T-helper 17 cell (primary cell): ENCODE measurements around the gene CD2BP2. TPM values are rescaled to one million over a fixed set of nuclear protein-coding genes. Genes with fewer than 3 reads are reported as not detected.
A peak's percentile ranks its signal among the peaks of the same experiment; 100 is the strongest.

Source experiments
- ATAC-seq: fragments of 150-1000 bp; cut with Tn5 transposase; 2 replicates; pipeline ENCODE4 v1.10.0; 2021; ENCODE audit warnings: mild to moderate bottlenecking, moderate library complexity
- DNase-seq, 3 donors: peaks; one replicate each; pipeline versions ENCODE4 v3.0.0 to v3.0.0-alpha.2; 2020 to 2021
- H3K9me3 ChIP-seq: one replicate; pipeline ENCODE4 v1.7.0; 2013; ENCODE audit warnings: low read length, mild to moderate bottlenecking; ENCODE audit not compliant: control insufficient read depth, poor library complexity, severe bottlenecking
- H3K27ac Mint-ChIP-seq: one replicate; pipeline ENCODE4 v1.8.0; 2022; ENCODE audit warnings: mild to moderate bottlenecking, moderate library complexity, mixed read lengths
- H3K27me3 Mint-ChIP-seq: one replicate; pipeline ENCODE4 v1.8.0; 2022; ENCODE audit warnings: mixed read lengths
- H3K36me3 Mint-ChIP-seq: one replicate; pipeline ENCODE4 v1.8.0; 2022; ENCODE audit warnings: low read depth, mixed read lengths
- H3K4me1 Mint-ChIP-seq: one replicate; pipeline ENCODE4 v1.8.0; 2022; ENCODE audit warnings: mild to moderate bottlenecking, mixed read lengths
- H3K4me3 Mint-ChIP-seq: one replicate; pipeline ENCODE4 v1.8.0; 2022; ENCODE audit warnings: mild to moderate bottlenecking, moderate library complexity, mixed read lengths
- total RNA-seq, 4 donors: library from RNA in 2 of 4; stranded (reverse) in 2 of 4; gene quantifications; one replicate each; pipeline ENCODE4 v1.2.3 and lab custom pipeline; 2022 to 2026

The CD2BP2 gene
- total RNA-seq, 2 donors from 2014 or later, result 35.5 to 44.8 TPM

DNA sequence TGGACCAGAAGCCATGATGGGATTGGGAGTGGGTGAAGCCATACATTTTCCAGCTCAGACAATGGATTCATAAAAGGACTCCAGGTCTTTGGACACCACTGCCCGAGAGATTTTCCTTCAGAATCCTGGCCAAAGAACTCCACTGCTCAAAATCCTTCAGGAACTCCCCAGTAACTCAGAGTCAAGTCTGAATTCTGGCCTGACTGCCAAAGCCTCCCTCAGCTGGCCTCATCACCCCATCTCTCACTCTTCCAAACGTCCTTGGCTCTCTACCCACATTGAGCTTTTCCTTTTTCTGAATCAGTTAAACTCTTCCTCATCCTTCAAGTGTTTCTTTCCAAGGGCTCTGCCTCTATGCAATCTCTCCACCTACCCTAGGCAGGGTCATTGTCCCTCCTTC, 28.4 kb upstream of the CD2BP2 start:
- peak overlapping the region; percentile 99 for H3K27ac Mint-ChIP-seq
- H3K27me3 Mint-ChIP-seq, result no peaks in the 10 kb centered on the region
- H3K4me3 Mint-ChIP-seq, result peak overlapping the region; percentile 99
- H3K4me1 Mint-ChIP-seq, result peaks cover 38% of the 10 kb centered on the region
- no peaks in the 10 kb centered on the region for H3K36me3 Mint-ChIP-seq
- no peaks in the 10 kb centered on the region for H3K9me3 ChIP-seq
- ATAC-seq (no peak), DNase-seq (no peak)

DNA sequence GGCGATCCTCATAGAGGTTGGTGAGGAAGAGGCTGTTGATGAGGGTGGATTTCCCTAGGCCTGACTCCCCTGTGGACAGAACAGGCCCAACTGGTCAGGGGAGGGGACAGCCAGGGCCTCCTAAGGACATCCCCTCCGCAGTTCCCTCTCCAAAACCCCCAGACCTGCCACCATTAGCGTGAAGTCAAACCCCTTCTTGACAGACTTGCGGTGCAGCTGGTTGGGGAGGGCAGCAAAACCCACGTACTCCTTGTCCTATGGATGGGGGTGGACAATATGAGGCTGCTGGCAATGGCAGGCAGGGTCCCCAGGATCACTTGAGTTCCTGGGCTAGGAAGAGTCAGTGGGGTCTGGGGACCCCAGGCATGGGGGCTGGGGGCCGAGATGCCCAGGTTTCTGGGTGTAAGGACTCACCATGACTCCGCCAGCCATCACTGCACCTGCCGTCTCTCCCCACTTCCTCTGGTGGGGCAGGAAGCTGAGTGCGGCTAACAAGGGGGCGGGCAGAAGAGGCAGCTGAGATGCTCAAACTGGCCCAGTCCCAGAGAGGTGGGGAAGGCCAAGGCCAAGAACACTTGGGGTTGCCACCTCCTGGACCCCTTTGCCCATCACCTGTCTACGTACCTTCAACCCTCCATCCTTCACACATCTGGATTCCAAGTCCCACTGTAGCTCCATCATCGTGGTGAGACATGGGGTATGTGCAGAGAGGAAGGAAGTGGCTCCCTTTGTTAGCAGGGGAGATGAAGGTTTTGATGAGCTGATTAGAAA, 27.2 kb upstream of the CD2BP2 start, which contains the start of gene SEPTIN1:
TSS of gene SEPTIN1 (minus strand) at position 451 of the 771 bp plus-strand sequence. CDS start at position 432, 19 bp downstream.
- no peaks in the 10 kb centered on the region for H3K9me3 ChIP-seq
- peak; percentile 54 to 63 (median 61) for DNase-seq
- peaks cover 2% of the 10 kb centered on the region for H3K36me3 Mint-ChIP-seq
- peak within 1 kb of the TSS; percentile 99 for H3K27ac Mint-ChIP-seq
- peak within 1 kb of the TSS; percentile 99 for H3K4me3 Mint-ChIP-seq
- H3K27me3 Mint-ChIP-seq, result no peaks in the 10 kb centered on the region
- peak; percentile 43 for ATAC-seq
- H3K4me1 Mint-ChIP-seq, result peaks cover 45% of the 10 kb centered on the region

DNA sequence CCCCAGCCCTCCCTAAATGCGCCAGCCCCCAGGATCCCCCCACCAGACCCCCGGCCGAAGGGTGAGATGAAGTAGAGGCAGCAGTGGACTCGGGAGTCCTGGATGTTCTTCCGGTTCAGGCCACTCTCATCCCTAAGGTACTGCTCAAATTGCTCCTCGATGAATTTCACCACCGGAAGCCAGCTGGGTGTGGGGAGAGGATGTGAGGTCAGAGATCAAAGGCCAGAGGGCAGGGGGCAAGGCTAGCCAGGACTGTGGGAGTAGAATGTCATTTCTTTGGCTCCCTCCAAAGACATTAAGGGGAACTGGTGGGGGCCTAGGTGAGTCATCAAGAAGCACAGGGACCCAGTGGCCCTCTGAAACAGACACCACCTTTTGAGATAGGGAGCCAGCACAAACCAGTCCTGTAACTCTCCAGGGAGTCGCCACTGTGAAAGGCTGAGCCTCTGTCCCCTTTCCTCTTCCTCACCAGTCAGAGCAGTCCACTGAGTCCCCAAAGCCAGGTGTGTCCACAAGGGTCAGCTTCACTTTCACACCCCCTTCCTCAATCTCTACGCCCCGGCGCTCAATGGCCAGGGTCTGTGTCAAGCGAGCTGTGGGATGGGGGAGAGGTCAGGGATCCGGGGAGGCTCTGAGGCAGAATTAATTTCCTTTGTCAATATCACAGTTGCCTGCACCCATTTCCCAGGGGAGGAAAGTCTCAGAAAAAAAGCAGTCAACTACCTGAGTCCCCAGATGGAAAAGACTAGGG, 26.4 kb upstream of the CD2BP2 start:
- H3K27me3 Mint-ChIP-seq, result no peaks in the 10 kb centered on the region

DNA sequence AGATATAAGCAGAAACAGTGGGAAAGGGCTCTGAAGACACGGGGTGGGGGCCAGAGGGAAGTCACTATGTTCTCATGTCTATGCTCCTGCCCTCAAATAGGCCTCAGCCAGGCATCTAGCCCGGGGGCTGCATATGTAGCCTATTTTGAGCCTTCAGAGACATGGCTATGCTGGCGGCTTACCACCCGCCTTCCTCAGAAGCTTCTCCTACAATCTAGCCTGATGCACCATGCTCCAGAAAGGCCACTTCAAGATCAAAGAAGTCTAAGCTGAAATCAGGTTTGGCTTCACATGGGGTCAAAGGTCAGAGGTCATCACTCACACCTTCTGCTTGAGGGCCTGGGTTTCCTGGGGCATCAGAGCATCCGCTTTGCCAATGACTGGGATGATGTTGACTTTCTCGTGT, 25.7 kb upstream of the CD2BP2 start:
- H3K36me3 Mint-ChIP-seq, result peaks cover 2% of the 10 kb centered on the region
- no peaks in the 10 kb centered on the region for H3K27me3 Mint-ChIP-seq
- H3K27ac Mint-ChIP-seq, result peak overlapping the region; percentile 99
- no peak for ATAC-seq
- no peak for DNase-seq
- H3K4me3 Mint-ChIP-seq, result peak overlapping the region; percentile 99
- peaks cover 47% of the 10 kb centered on the region for H3K4me1 Mint-ChIP-seq
- H3K9me3 ChIP-seq, result no peaks in the 10 kb centered on the region

More for the DNA sequence above, 26.4 kb upstream of the CD2BP2 start:
- DNase-seq (no peak), ATAC-seq (no peak)
- no peaks in the 10 kb centered on the region for H3K9me3 ChIP-seq
- Mint-ChIP-seq H3K27ac (peak overlapping the region; percentile 99), H3K4me3 (peak overlapping the region; percentile 99), H3K4me1 (peaks cover 47% of the 10 kb centered on the region), H3K36me3 (peaks cover 2% of the 10 kb centered on the region)

DNA sequence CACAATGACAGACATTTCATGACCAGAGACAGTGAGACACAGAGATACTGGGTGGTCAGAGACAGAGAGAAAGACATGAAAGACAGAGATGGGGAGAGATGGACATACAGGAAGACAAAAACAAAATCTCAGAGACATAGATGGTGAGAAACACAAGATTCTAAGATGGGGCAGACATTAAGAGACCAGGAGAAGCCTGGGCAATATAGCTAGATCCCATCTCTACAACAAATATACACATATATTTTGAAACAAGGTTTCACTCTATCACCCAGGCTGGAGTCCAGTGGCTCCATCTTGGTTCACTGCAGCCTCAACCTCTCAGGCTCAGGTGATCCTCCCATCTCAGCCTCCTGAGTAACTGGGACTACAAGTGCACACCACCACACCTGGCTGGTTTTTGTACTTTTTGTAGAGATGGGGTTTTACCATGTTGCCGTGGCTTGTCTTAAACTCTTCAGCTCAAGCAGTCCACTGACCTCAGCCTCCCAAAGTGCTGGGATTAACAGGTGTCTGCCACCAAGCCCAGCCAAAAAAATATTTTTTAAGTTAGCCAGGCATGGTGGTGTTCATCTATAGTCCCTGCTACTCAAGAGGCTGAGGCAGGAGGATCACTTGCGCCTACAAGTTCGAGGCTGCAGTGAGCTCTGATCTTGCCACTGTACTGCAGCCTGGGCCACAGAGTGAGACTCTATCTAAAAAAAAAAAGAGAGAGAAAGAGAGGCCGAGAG, 25.1 kb upstream of the CD2BP2 start:
- DNase-seq (no peak), ATAC-seq (no peak)

DNA sequence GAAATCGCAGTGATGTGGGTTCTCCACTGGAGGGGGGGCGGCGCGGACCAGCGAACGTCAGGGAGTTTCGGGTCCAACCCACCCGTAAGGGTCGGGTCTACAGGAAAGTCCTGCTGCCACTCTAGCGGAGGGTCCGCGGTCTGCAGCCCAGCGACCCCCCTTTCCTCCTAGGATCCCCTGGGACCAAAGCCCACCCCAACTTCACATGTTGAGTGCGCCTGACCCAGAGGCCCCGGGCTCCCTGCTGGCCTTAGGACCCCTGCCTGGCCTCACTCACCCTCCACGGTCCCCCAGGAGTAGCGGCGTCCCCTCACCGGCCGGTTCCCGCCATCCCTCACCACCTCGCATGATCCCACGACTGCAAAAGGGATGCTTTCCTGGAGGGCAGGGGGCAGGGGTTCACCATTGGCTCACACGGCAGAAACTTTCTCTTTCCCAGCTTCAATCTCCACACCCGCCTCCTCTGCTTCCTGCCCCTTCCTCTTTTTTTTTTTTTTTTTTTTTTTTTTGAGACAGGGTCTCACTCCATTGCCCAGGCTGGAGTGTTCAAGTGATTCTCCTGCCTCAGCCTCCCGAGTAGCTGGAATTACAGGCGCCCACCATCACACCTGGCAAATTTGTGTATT, 24.2 kb upstream of the CD2BP2 start:
- Mint-ChIP-seq H3K27me3 (no peaks in the 10 kb centered on the region), H3K27ac (peak overlapping the region; percentile 99), H3K4me1 (peaks cover 47% of the 10 kb centered on the region), H3K4me3 (peak overlapping the region; percentile 99), H3K36me3 (peaks cover 2% of the 10 kb centered on the region)
- DNase-seq (no peak), ATAC-seq (no peak)
- H3K9me3 ChIP-seq, result no peaks in the 10 kb centered on the region

More for the DNA sequence above, 25.1 kb upstream of the CD2BP2 start:
- H3K4me1 Mint-ChIP-seq, result peaks cover 47% of the 10 kb centered on the region
- H3K27ac Mint-ChIP-seq, result peak overlapping the region; percentile 99
- H3K9me3 ChIP-seq, result no peaks in the 10 kb centered on the region
- no peaks in the 10 kb centered on the region for H3K27me3 Mint-ChIP-seq
- peaks cover 2% of the 10 kb centered on the region for H3K36me3 Mint-ChIP-seq
- peak overlapping the region; percentile 99 for H3K4me3 Mint-ChIP-seq

DNA sequence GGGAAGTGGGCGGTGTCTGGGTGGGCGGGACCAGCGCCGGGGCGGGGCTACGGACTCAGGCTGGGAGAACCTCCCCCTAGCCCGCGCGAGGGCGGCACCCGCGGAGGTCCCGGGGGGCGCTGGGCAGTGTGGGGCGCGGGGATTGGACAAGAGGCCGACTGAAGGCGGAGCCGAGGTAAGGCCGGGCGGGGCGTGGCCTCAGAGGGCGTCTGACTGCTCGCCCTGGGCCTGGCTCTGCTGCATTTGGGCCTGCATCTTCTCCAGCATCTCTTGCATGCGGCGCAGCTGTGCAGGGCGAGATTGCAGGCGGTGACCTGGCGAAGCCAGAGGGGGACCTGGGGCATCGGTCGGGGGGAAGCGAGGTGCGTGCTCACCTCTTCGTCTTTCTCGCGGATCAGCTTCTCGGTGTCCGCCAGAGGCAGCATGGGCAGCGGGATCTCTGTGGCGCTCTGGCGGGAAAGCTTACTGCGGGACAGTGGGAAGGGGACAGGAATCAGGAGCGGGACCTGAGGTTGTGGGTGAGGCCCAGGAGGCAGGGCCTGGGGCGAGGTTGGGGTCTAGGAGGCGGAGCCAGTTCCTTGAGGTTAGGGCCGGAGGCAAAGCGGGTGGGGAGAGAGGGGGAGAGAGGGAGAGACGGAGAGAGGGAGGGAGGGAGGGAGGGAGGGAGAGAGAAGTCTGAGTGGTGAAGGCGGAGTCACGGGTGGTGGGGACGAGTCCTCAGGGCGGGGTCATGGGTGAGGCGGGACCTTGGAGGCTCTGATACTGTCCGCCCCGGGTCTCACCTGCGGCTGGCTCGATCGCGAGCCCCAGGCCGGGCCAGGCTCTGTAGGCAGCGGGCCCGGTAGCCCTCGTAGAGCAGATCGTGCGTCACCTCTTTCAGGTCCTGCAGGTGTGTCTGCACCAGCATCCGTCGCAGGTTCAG, 23.4 kb upstream of the CD2BP2 start:
- H3K36me3 Mint-ChIP-seq, result peaks cover 2% of the 10 kb centered on the region
- peak; percentile 83 for ATAC-seq
- DNase-seq, result peak; percentile 98 to 99 (median 99)
- peaks cover 44% of the 10 kb centered on the region for H3K4me1 Mint-ChIP-seq
- no peaks in the 10 kb centered on the region for H3K9me3 ChIP-seq
- H3K27me3 Mint-ChIP-seq, result no peaks in the 10 kb centered on the region
- H3K27ac Mint-ChIP-seq, result peak overlapping the region; percentile 99
- H3K4me3 Mint-ChIP-seq, result peak overlapping the region; percentile 99

DNA sequence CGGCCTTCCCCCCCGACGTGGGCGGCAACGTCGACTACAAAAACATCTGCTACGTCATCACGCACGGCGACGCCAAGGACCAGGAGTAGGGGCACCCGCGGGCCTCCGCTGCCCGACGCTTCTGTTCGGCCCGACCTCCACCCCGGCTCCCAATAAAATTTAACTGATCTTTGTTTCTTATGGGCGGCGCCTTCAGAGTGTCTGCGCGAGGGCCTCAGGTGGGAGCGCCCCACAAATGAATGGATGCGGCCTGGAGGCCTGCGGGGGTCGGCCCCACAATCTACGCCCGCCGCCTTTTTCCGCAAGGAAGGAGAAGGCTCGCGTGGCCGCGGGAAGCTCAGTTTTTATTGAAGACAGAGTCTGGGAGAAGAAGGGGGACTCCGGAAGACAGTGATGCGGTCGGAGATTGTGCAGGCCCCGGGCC, 22.7 kb upstream of the CD2BP2 start:
- Mint-ChIP-seq H3K4me3 (peak overlapping the region; percentile 99), H3K4me1 (peaks cover 40% of the 10 kb centered on the region), H3K27ac (peak overlapping the region; percentile 99), H3K27me3 (no peaks in the 10 kb centered on the region), H3K36me3 (peaks cover 2% of the 10 kb centered on the region)
- no peaks in the 10 kb centered on the region for H3K9me3 ChIP-seq
- peak; percentile 57 for ATAC-seq
- DNase-seq, result peak; percentile 74 to 81 (median 78)

DNA sequence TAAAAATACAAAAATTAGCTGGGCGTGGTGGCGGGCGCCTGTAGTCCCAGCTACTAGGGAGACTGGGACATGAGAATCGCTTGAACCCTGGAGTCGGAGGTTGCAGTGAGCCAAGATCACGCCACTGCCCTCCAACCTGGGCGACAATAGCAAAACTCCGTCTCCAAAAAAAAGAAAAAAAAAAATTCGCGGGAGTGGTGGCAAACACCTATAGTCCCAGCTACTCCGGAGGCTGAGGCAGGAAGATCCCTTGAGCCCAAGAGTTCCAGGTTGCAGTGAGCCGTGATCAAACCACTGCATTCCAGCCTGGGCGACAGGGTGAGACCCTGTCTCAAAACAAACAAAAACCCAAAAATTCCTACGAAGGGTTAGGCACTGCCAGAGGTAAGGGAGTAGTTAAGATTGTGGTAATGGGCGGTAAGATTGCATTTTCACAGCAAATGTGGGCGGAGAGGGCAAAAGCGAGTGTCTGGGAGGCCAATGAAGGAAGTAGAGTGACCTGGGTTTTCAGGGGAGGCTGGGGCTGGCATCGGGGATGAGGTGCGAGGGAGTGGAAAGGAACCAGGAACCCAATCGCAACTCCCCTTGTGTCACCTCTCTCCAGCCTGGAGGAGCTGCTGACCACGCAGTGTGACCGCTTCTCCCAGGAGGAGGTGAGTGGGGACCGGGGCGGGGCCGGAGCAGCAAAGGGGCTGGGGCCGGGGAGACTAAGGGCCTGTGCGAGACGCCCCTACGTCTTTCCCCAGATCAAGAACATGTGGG, 22.1 kb upstream of the CD2BP2 start:
- no peak for ATAC-seq
- DNase-seq, result peak in 1 of 3 donors; percentile 27
- peak overlapping the region; percentile 99 for H3K4me3 Mint-ChIP-seq
- H3K27me3 Mint-ChIP-seq, result no peaks in the 10 kb centered on the region
- H3K9me3 ChIP-seq, result no peaks in the 10 kb centered on the region
- peak overlapping the region; percentile 99 for H3K27ac Mint-ChIP-seq
- H3K4me1 Mint-ChIP-seq, result peaks cover 39% of the 10 kb centered on the region
- peaks cover 2% of the 10 kb centered on the region for H3K36me3 Mint-ChIP-seq

DNA sequence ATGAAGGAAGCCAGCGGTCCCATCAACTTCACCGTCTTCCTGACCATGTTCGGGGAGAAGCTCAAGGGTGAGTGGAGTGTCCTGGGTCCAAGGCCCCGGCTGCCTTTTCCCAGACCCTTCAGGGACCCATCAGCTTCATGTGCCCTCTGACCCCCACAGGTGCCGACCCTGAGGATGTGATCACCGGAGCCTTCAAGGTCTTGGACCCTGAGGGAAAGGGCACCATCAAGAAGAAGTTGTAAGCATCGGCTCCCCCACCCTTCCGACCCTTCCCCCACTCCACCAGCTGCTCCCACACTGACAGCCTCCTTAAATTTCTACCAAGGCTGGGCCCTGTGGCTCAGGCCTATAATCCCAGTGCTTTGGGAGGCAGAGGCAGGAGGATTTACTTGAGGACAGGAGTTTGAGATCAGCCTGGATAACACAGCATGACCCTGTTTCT, 21.4 kb upstream of the CD2BP2 start:
- no peak for DNase-seq
- Mint-ChIP-seq H3K27me3 (no peaks in the 10 kb centered on the region), H3K4me3 (no peak overlapping the region), H3K27ac (peak overlapping the region; percentile 99), H3K36me3 (peaks cover 2% of the 10 kb centered on the region), H3K4me1 (peaks cover 42% of the 10 kb centered on the region)
- no peak for ATAC-seq
- no peaks in the 10 kb centered on the region for H3K9me3 ChIP-seq

DNA sequence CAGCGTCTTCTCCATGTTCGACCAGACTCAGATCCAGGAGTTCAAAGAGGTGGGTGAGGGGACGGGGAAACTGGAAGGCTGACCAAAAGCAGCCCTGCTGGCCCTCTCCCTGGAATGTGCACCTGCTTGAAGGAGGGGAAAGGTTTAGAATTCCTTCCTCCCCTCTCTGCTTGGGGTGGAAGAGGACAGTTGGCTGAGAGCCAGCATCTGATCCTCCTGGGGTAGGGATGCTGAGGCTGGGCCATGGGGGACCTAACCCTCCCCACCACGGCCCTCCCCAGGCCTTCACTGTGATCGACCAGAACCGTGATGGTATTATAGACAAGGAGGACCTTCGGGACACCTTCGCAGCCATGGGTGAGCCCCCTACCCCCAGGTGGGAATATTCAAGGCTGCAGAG, 20.8 kb upstream of the CD2BP2 start:
- no peak for ATAC-seq
- H3K4me1 Mint-ChIP-seq, result peaks cover 44% of the 10 kb centered on the region
- no peaks in the 10 kb centered on the region for H3K9me3 ChIP-seq
- H3K4me3 Mint-ChIP-seq, result no peak overlapping the region
- peak overlapping the region; percentile 99 for H3K27ac Mint-ChIP-seq
- no peaks in the 10 kb centered on the region for H3K27me3 Mint-ChIP-seq
- peaks cover 2% of the 10 kb centered on the region for H3K36me3 Mint-ChIP-seq
- DNase-seq, result no peak
